CD4-positive, alpha-beta T cell treated with Interleukin-6 at 100 ng/mL for 8 hours (primary cell): ENCODE measurements around the gene SHMT1.

ENCODE experiments used
- DNase-seq: peaks from one replicate; pipeline ENCODE4 v3.0.0-alpha.2; 2020; ENCODE audit warnings: mixed read lengths, low spot score

SHMT1 gene

GRCh38 chr17:18281788-18282187, 81.6 kb downstream of the SHMT1 start:
- DNase-seq: no peak

DNA sequence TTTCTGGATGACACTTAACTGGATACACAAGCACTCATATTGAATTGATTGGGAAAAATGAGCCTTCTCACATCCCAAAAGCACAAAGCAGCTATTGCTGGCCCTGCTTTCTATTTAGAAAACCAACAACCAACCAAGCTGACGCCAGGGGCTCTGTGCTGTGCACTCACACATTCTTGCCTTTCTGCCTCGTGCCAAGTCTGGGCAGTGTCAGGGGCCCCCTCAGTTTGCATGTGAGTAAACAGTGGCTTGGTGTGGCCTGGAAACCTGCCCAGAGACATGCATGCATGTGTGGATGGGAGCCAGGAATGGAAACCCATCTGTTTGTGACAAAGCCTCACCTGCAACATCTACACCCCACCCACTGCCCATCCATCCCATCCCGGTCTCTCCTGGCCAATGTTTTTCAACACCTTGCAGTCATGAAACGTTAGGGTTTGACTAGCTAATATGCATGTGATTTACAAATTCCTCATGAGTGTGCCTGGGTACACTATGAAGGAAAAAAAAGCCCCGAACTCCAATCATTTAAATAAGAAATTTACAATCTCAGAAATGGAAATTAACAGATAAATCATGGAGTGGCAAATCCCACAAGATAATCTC, 82.5 kb downstream of the SHMT1 start:
- no peak for DNase-seq

DNA sequence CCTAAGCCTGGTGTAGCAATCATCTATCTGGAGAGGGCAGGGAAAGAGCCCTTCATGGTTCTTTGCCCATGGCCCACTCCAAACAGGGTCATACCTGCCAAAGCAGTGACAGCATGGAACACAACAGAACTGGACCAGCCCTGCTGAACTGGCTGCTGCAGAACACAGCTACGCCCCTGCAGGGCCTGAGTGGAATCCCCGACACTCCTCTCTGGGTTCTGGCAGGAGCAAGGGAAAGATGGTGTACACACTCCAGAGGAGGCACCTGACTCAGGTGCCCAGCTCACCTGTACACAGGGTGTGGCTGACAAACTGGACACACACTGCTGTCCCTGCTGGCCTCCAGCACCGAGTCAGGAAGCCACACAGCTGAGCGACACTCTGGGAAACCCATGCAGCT, 83.1 kb downstream of the SHMT1 start:
- DNase-seq: no peak

DNA sequence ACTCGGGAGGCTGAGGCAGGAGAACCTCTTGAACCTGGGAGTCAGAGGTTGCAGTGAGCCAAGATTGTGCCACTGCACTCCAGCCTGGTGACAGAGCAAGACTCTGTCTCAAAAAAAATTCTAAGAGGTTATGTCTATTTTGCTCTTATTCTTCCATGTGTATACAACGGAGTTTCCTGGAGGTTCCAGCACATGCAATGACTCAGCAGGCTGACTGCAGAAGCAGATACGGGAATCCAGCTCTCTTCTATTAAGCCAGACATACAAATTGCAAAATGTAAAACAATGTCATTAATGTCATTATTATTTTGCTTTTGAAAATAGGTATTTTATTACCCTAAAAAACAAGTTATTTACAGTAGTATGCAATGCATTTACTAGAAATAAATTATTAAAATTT, 84.5 kb downstream of the SHMT1 start:
- DNase-seq: no peak
